OCI-LY3 (cell line): ENCODE data around the gene UAP1L1.
"Not testable (repeated sequence)": the region's sequence is repeated elsewhere in the genome, so short reads cannot be mapped to it uniquely, and the experiment has no call there.

Source experiments
- EZH2phosphoT487 ChIP-seq: fragments of 200-600 bp; shearing (Covaris generic); IDR thresholded peaks from 2 replicates; pipeline ENCODE4 v1.6.1; 2018; ENCODE audit warnings: antibody characterized with exemption, mixed run types, low read depth
- TF ChIP-seq, protein P1 (sequence below): fragments of 200-600, 300-600 bp; sonication (generic); IDR thresholded peaks from 2 replicates; pipeline ENCODE4 v1.5.1; 2014; ENCODE audit warnings: antibody characterized with exemption, low read length, low read depth

DNA sequence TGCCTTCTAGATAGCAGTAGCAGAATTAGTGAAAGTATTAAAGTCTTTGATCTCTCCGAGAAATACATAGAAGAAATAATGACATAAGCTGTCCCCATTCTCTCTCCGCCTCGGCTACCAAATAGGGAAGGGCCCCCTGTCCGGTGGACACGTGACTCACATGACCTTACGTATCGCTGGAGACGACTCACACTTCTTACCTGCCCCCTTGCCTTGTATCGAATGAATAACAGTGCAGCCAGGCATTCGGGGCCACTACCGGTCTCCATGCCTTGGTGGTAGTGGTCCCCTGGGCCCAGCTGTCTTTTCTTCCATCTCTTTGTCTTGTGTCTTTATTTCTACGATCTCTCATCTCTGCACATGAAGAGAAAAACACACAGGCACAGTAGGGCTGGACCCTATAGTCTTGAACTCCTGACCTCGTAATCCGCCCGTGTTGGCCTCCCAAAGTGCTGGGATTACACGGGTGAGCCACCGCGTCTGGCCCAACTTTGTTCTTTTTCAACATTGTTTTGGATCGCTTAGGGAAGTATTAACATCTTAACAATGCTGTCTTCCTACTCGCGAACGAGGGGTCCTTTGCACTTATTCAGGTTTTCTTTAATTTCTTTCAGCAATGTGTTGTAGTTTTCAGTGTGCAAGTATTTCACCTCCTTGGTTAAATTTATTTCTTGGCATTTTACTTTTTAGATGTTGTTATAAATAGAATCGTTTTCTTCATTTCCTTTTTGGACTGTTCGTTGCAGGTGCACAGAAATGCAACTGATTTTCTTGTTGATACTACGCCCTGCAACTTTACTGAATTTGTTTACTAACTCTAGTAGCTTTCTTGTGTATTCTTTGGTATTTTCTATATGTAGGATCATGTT lies 44.8 kb downstream of the UAP1L1 start:
- TF ChIP-seq, protein P1, sequence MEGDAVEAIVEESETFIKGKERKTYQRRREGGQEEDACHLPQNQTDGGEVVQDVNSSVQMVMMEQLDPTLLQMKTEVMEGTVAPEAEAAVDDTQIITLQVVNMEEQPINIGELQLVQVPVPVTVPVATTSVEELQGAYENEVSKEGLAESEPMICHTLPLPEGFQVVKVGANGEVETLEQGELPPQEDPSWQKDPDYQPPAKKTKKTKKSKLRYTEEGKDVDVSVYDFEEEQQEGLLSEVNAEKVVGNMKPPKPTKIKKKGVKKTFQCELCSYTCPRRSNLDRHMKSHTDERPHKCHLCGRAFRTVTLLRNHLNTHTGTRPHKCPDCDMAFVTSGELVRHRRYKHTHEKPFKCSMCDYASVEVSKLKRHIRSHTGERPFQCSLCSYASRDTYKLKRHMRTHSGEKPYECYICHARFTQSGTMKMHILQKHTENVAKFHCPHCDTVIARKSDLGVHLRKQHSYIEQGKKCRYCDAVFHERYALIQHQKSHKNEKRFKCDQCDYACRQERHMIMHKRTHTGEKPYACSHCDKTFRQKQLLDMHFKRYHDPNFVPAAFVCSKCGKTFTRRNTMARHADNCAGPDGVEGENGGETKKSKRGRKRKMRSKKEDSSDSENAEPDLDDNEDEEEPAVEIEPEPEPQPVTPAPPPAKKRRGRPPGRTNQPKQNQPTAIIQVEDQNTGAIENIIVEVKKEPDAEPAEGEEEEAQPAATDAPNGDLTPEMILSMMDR = not testable (repeated sequence)
- not testable (repeated sequence) for TF ChIP-seq EZH2phosphoT487
